Mucosa of stomach (tissue), 1 donor: ENCODE measurements around the gene WDFY4.

Source experiments
- H3K27me3 ChIP-seq: one replicate; pipeline ENCODE4 v1.7.0; 2013; ENCODE audit warnings: mild to moderate bottlenecking, low read length; ENCODE audit not compliant: control insufficient read depth, insufficient read depth
- H3K36me3 ChIP-seq: one replicate; pipeline ENCODE4 v1.7.0; 2013; ENCODE audit warnings: low read length; ENCODE audit not compliant: control insufficient read depth, insufficient read depth
- H3K4me1 ChIP-seq: one replicate; pipeline ENCODE4 v1.7.0; 2013; ENCODE audit warnings: mild to moderate bottlenecking, low read length; ENCODE audit not compliant: control insufficient read depth, insufficient read depth
- H3K4me3 ChIP-seq: one replicate; pipeline ENCODE4 v1.7.0; 2013; ENCODE audit warnings: low read length
- H3K9ac ChIP-seq: one replicate; pipeline ENCODE4 v1.7.0; 2013; ENCODE audit warnings: mild to moderate bottlenecking, low read length, moderate library complexity
- H3K9me3 ChIP-seq: one replicate; pipeline ENCODE4 v1.7.0; 2013; ENCODE audit warnings: mild to moderate bottlenecking, low read length, moderate library complexity; ENCODE audit not compliant: control insufficient read depth
- donor health status: Pancreatic carcinoma.

WDFY4 gene

DNA sequence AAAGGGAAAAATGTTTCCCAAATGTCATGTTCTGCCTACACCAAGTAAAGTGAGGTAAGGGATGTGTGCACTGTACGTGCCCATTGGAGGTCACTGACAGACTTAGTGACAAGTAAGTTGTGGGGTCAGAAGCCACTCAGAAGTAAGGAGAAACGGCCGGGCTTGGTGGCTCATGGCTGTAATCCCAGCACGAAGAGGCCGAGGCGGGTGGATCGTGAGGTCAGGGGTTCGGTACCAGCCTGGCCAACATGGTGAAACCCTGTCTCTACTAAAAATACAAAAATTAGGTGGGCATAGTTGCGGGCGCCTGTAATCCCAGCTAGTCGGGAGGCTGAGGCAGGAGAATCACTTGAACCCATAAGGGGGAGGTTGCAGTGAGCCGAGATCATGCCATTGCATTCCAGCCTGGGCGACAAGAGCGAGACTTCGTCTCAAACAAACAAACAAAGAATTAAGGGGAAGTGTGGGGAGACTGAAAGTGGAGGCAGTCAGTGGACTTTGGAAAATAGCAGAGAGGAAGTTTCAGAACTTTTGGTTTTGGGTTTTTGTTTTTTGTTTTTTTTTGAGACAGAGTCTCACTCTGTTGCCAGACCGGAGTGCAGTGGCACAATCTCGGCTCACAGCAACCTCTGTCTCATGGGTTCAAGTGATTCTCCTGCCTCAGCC, 114.8 kb downstream of the WDFY4 start:
- Histone ChIP-seq H3K36me3 (no peaks in the 10 kb centered on the region), H3K27me3 (no peaks in the 10 kb centered on the region), H3K9me3 (no peaks in the 10 kb centered on the region), H3K4me3 (no peak overlapping the region), H3K9ac (no peak overlapping the region), H3K4me1 (no peaks in the 10 kb centered on the region)

DNA sequence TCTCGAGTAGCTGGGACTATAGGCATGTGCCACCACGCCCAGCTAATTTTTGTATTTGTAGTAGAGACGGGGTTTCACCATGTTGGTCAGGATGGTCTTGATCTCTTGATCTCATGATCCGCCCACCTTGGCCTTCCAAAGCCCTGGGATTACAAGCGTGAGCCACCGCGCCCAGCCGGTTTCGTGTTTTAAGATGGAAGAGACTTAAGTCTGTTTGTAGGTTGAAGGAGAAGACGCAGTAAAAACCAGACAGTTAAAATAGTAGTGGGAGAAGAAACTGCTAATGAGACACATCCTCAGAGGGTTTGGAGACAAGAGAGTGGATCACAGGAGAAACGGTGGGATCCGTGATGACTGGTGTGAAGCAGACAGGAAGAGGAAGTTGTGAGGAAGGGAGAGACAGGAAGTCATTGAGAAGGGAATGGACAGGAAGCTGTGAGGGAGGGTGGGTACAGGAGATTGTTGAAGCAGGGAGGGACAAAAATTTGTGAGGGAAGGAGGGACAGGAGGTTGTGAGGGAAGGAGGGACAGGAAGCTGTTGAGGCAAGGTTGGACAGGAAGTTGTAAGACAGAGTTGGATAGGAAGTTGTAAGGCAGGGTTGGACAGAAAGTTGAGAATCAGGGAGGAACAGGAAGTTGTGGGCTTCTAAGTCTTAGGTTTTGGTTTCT, 115.5 kb downstream of the WDFY4 start:
- no peaks in the 10 kb centered on the region for H3K9me3 ChIP-seq
- no peaks in the 10 kb centered on the region for H3K4me1 ChIP-seq
- no peak overlapping the region for H3K9ac ChIP-seq
- H3K27me3 ChIP-seq = no peaks in the 10 kb centered on the region
- H3K36me3 ChIP-seq = no peaks in the 10 kb centered on the region
- no peak overlapping the region for H3K4me3 ChIP-seq

GRCh38 chr10:48801001-48801421, 116.3 kb downstream of the WDFY4 start:
- Histone ChIP-seq H3K4me1 (no peaks in the 10 kb centered on the region), H3K27me3 (no peaks in the 10 kb centered on the region)

DNA sequence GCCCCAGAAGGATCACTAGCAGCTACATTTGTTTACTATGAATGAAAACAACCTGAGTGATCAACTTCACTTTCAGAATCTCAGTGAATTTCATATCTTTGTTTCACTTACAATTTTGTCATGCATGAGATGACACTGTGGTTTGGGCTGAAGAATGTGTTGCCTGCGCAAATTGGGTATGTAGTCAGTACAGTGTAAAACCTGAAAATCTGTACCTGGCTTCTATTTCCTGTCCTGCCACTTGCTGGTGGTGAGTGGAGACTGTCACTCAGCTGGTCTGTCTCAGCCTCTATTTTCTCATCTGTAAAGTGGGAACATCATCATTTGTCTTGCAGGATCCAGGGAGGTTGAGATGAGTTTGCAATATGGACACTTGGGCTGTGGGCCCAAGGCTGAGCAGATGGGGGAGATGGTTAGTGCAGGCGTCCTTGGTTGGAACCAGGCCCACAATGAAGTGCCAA, 118.0 kb downstream of the WDFY4 start:
- no peaks in the 10 kb centered on the region for H3K36me3 ChIP-seq
- H3K27me3 ChIP-seq = no peaks in the 10 kb centered on the region
- H3K9ac ChIP-seq = no peak overlapping the region
- H3K4me3 ChIP-seq = no peak overlapping the region
- no peaks in the 10 kb centered on the region for H3K9me3 ChIP-seq
- no peaks in the 10 kb centered on the region for H3K4me1 ChIP-seq

More at GRCh38 chr10:48801001-48801421, 116.3 kb downstream of the WDFY4 start:
- H3K9me3 ChIP-seq = no peaks in the 10 kb centered on the region
- H3K9ac ChIP-seq = no peak overlapping the region
- no peak overlapping the region for H3K4me3 ChIP-seq
- no peaks in the 10 kb centered on the region for H3K36me3 ChIP-seq

DNA sequence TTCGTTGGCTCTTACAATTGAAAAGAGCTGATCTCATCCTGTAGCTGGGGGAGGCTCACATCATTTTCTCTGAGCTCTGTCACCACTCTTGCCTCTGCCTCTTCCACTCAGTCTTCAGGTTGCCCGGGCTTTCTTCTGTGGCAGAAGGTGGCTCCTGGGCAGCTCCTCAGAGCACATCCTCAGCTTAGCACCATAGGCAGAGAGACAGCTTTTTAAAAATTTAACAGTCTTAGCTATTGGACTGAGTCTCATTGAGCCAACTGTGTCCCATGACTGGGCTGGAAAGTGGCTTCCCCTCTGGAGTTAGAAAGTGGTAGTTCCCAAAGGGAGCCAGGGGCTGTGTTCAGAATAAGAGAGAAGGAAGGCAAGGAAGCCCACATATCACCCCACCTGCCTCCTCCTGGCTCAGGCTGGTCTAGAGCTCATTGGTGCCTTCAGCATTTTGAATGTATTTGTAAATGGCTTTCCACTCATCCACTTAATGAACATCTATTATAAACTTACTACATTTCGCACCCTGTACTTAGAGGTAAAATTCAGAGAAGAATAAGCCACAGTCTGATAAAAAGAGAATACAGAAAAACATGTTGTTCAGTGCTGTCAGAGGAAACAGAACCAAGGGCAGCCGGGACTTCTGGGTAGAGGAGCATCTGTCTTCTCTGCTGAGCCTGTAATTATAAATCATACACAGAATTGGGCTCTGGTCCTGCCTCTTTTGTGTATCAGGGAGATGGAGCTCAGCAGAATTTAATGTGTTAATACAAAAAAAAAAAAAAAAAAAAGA, 119.3 kb downstream of the WDFY4 start:
- no peaks in the 10 kb centered on the region for H3K9me3 ChIP-seq
- H3K4me3 ChIP-seq = no peak overlapping the region
- no peak overlapping the region for H3K9ac ChIP-seq
- no peaks in the 10 kb centered on the region for H3K36me3 ChIP-seq
- no peaks in the 10 kb centered on the region for H3K4me1 ChIP-seq
- no peaks in the 10 kb centered on the region for H3K27me3 ChIP-seq

- no peaks in the 10 kb centered on the region for H3K4me1 ChIP-seq
- H3K9me3 ChIP-seq = no peaks in the 10 kb centered on the region
- H3K36me3 ChIP-seq = no peaks in the 10 kb centered on the region
- H3K27me3 ChIP-seq = no peaks in the 10 kb centered on the region
- no peak overlapping the region for H3K4me3 ChIP-seq
- no peak overlapping the region for H3K9ac ChIP-seq
Measured at GRCh38 chr10:48804740-48805182, 120.1 kb downstream of the WDFY4 start.

DNA sequence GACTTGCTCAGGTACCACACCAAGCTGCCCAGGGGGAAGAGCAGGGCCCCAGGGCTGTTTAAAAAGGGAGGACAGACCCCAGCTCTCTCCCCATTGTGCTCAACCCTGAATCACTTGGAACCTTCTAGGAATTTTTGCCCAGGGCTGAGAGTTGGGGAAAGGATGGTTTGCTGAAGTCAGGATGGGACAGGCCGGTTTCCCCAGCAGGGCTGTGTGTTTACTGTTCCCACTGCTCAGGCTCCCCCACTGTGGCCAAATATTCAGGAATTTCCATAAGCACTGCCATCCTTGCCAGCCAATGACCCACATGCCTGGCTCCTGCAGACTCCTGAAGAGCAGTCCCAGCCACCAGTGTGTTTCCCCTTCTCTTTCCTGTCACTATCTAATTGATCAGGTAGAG, 120.7 kb downstream of the WDFY4 start:
- Histone ChIP-seq H3K27me3 (no peaks in the 10 kb centered on the region), H3K4me3 (no peak overlapping the region), H3K9ac (no peak overlapping the region), H3K9me3 (no peaks in the 10 kb centered on the region), H3K36me3 (no peaks in the 10 kb centered on the region), H3K4me1 (no peaks in the 10 kb centered on the region)

DNA sequence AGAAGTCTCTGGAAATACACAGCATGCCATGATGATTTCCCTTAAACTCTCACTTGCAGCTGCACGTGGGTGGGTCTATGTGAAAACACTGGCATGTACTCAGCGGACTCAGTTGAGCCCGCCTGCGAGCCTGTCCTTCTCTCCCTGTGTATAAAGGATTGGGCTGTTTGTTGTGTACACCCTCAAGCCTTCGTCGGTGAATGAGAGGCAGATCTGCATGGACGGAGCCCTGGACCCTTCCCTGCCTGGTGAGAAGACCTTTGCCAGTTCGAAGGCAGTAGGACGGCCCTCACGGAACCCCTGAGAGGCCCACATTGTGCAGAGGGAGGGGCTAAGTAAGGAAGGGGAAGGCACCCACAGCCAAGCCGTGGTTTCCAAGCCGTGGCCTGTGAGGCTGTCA, 121.2 kb downstream of the WDFY4 start:
- Histone ChIP-seq H3K4me1 (no peaks in the 10 kb centered on the region), H3K4me3 (no peak overlapping the region), H3K9me3 (no peaks in the 10 kb centered on the region), H3K27me3 (no peaks in the 10 kb centered on the region), H3K9ac (no peak overlapping the region), H3K36me3 (no peaks in the 10 kb centered on the region)

DNA sequence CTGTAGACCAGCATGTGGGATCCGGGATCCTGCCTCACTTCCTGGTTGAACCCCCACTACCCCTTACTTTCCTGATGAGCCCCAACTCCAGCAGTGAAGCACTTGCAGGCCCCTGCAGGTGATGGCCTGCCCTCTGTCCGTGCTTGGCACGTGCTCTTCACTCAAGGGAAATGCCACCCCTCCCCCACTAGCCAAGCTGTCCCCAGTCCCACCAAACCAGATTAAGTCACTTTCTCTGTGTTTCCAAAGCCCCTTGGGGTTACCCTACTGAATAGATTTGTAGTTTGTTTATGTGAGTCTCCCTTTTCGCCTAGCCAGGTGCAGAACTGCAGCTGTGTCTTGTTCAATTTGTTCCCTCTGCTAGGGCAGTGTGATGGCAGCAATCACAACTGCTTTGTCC, 121.7 kb downstream of the WDFY4 start:
- no peak overlapping the region for H3K9ac ChIP-seq
- H3K4me3 ChIP-seq = no peak overlapping the region
- no peaks in the 10 kb centered on the region for H3K4me1 ChIP-seq
- no peaks in the 10 kb centered on the region for H3K9me3 ChIP-seq
- no peaks in the 10 kb centered on the region for H3K36me3 ChIP-seq
- H3K27me3 ChIP-seq = no peaks in the 10 kb centered on the region

GRCh38 chr10:48807791-48808470, 123.3 kb downstream of the WDFY4 start:
- Histone ChIP-seq H3K36me3 (no peaks in the 10 kb centered on the region), H3K4me3 (no peak overlapping the region), H3K4me1 (no peaks in the 10 kb centered on the region), H3K27me3 (no peaks in the 10 kb centered on the region), H3K9ac (no peak overlapping the region), H3K9me3 (no peaks in the 10 kb centered on the region)

DNA sequence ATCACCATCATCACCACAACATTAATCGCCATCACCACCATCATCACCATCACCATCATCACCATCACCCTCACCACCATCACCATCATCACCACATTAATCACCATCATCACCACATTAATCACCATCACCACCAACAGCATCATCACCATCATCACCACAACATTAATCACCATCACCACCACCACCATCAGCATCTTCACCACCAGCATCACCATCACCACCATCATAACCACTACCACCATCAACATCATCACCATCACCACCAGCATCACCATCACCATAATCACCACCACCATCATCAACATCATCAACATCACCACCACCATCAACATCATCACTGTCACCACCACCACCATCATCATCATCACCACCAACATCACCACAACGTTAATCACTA, 124.6 kb downstream of the WDFY4 start:
- Histone ChIP-seq H3K9me3 (no peaks in the 10 kb centered on the region), H3K27me3 (no peaks in the 10 kb centered on the region), H3K4me1 (no peaks in the 10 kb centered on the region), H3K9ac (no peak overlapping the region), H3K36me3 (no peaks in the 10 kb centered on the region), H3K4me3 (no peak overlapping the region)

- Histone ChIP-seq H3K27me3 (no peaks in the 10 kb centered on the region), H3K9me3 (no peaks in the 10 kb centered on the region), H3K9ac (no peak overlapping the region), H3K36me3 (no peaks in the 10 kb centered on the region), H3K4me1 (no peaks in the 10 kb centered on the region), H3K4me3 (no peak overlapping the region)
Measured at GRCh38 chr10:48811461-48811860, 126.8 kb downstream of the WDFY4 start.
